G401.6 (cell line): ENCODE measurements around the gene PHACTR4.
"Not testable (repeated sequence)": the region's sequence is repeated elsewhere in the genome, so short reads cannot be mapped to it uniquely, and the experiment has no call there.

Experiments
- FAIRE-seq: peaks from 2 replicates; lab custom pipeline; 2012; peaks lifted over from hg19 to GRCh38; lab: Jason Lieb, UNC

PHACTR4 gene

GRCh38 chr1:28503117-28503516 is 133.6 kb downstream of the PHACTR4 start:
- no peak for FAIRE-seq

DNA sequence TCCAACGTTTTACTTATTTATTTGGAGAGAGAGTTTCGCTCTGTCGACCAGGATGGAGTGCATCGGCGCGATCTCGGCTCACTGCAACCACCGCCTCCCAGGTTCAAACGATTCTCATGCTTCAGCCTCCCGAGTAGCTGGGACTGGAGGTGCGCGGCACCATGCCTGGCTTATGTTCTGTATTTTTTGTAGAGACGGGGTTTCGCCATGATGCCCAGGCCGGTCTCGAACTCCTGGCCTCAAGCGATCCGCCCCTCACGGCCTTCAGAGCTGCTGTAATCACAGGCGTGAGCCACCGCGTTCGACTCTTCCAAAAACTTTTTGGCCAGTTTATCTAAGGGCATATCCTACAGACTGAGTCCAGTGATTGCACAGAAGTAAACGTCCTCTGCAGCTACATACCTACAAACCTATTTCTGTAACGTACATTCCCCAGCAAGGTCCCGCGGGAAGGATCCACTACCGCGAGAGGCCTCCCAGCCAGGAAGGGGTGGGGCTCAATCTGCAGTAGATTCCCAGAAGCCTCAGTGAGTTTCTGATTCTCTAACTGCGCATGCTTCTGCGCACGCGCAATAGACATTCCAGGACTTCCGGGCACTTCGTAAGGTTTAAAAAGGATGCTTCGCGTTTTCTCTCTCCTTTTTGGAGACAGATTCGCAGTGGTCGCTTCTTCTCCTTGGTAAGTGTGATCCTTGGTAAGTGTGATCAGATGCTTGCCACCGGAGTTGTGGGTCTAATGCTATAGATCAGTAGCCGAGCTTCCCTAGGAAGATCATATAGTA is 136.1 kb downstream of the PHACTR4 start, which contains the start of gene RCC1:
Gene RCC1, plus strand, starts transcription at position 638 of the 782 bp plus-strand sequence. CDS start 23,824 bp downstream, outside the sequence.
- FAIRE-seq, result peak; percentile 98

GRCh38 chr1:28506907-28507246 is 137.3 kb downstream of the PHACTR4 start:
- FAIRE-seq, result no peak

DNA sequence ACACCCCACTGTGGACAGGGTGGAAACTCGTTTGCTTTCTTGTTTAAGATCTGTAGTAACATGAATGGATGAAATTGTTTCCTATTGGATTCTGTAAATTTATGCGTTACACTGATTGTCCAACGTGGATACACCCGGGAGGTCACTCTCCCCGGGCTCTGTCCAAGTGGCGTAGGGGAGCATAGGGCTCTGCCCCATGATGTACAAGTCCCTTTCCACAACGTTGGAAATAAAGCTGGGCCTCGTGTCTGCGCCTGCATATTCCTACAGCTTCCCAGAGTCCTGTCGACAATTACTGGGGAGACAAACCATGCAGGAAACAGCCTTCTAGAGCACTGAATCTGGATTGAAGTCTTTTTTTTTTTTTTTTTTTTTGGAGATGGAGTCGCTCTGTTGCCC is 137.7 kb downstream of the PHACTR4 start:
- FAIRE-seq, result no peak

- no peak for FAIRE-seq
These were observed 138.3 kb downstream of the PHACTR4 start for GRCh38 chr1:28507646-28508434.

DNA sequence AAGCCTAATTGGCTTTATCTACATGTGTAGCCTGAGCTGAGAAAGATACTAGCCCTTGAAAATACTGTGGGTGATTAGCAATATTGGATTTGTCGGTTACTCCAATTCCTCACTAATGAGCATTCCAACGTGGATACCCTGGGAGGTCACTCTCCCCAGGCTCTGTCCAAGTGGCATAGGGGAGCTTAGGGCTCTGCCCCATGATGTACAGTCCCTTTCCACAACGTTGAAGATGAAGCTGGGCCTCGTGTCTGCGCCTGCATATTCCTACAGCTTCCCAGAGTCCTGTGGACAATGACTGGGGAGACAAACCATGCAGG is 138.9 kb downstream of the PHACTR4 start:
- no peak for FAIRE-seq

GRCh38 chr1:28509705-28510272 is 140.2 kb downstream of the PHACTR4 start:
- no peak for FAIRE-seq

GRCh38 chr1:28510273-28510969 is 140.9 kb downstream of the PHACTR4 start:
- FAIRE-seq, result peak; percentile 93

DNA sequence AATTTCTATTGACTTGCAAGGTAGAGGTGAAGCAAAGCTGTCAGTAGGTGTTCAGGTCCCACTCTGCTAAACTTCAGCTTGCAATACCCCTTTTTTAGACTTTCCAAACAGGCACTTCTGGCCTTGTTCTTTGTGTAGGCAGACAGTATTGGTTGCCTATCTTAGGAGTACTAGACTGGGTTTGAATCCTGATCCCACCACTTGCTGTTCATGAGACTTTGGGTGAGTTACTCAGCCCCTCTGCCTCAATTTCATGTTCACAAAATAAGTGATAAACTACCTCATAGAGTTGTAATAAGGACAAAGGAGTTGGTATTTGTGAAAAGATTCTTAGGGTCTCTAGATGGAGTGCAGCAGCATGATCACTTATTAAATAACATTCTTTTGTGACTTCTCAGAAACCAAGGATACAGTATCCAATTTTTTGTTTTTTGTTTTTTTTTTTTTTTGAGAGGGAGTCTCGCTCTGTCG is 141.5 kb downstream of the PHACTR4 start:
- FAIRE-seq, result no peak

DNA sequence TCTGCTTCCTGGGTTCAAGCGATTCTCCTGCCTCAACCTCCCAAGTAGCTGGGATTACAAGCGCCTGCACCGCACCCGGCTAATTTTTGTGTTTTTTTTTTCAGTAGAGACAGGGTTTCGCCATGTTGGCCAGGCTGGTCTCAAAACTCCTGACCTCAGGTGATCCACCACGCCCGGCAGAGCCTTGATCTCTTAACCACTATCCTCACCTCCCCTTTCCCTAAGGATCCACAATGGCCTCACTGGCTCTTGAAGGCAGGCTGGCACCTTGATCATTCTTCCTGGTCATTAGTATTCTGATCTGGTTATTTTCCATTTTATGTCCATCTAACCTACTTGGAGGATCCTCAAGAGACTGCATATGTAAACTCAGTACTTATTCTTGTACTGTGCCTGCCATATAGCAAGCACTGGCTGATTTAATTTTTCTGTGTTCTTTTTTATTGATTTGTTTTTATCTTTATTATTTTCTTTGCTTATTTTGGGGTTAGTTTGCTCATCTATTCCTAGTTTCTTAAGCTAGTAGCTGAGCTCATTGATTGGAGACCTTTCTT is 142.6 kb downstream of the PHACTR4 start:
- FAIRE-seq, result peak; percentile 50

DNA sequence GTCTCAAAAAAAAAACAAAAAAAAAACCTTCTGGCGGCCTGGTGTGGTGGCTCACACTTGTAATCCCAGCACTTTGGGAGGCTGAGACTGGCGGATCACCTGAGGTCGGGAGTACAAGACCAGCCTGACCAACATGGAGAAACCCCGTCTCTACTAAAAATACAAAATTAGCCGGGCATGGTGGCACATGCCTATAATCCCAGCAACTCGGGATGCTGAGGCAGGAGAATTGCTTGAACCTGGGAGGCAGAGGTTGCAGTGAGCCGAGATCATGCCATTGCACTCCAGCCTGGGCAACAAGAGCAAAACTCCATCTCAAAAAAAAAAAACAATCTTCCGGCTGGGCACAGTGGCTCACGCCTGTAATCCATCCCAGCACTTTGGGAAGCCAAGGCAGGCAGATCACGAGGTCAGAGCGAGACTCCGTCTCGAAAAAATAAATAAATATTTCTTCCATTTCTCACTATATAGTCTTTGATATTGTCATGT is 144.9 kb downstream of the PHACTR4 start:
- FAIRE-seq, result not testable (repeated sequence)

GRCh38 chr1:28516518-28516956 is 147.0 kb downstream of the PHACTR4 start:
- no peak for FAIRE-seq

GRCh38 chr1:28517649-28517999 is 148.1 kb downstream of the PHACTR4 start:
- no peak for FAIRE-seq

DNA sequence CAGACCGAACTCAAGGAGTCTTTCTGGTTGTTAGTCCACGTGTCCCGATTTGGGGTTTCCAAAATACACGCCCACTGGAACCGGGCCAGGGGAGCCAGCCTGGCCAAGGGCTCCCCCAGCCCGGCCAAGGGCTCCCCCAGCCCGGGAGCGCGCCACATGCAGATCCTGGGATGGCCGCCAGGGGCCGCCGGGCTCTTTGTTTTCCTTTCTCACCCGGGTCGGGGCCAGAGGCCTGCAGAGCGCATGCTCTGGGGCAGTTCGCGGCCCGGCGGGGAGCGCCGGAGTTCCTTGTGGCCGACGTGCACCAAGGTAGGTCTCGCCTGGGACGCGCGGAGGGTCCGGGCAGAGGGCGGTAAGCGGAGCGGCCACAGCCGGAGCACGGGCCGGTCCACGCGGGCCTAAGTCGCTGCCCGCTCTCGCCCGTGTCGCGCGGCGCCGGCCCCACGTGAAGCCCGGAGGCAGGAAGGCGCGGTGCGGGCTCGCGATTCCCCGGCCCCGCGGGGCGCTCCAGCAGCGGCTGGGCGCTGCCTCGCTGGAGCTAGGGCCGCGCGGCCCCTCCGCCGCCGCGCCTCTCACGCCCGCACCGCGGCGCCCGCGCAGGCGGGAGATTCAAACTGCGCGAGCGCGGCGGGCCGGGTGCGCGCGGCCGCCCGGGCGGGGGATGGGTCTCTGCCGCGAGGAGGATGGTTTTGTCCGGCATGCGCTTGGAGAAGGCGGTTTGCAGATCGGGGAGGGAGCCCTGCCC is 148.6 kb downstream of the PHACTR4 start:
- peak; percentile 82 for FAIRE-seq

GRCh38 chr1:28518745-28519341 is 149.3 kb downstream of the PHACTR4 start:
- no peak for FAIRE-seq

DNA sequence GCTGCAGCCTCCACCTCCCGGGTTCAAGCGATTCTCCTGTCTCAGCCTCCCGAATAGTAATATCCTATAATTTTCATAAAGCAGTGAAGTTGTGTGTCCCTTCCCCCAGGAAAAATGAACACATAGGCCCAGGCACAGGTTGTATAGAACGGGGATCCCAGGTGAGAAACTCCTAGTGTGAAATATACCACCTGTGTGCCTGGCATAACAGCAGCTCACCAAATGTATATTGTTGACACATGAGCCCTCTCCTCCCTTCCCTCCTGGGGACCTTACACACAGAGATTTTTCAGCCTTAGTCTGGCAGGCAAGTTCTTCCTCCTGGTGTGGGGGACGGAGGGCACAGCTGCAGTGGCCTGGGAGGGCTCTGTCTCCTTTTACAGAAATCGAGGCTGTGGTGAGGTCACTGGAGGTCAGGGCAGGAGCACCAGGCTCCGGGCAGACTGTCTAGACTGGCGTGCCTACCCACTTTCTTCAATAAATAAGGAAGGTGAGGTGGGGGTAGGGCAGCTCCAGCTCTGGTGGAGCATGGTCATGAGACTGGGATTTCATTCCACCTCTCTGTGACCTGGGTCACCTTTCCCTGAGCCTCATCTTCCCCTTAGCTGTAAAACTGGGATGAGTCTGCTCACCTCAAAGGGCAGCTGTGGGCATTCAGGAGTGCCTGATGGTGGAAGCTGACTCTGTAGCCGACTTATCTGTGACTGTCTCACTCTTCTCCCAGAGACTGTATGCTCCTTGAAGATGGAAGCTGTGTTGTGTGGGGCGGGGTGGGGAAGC is 150.6 kb downstream of the PHACTR4 start:
- no peak for FAIRE-seq

- FAIRE-seq, result not testable (repeated sequence)
These were observed 151.3 kb downstream of the PHACTR4 start for GRCh38 chr1:28520796-28521195.

DNA sequence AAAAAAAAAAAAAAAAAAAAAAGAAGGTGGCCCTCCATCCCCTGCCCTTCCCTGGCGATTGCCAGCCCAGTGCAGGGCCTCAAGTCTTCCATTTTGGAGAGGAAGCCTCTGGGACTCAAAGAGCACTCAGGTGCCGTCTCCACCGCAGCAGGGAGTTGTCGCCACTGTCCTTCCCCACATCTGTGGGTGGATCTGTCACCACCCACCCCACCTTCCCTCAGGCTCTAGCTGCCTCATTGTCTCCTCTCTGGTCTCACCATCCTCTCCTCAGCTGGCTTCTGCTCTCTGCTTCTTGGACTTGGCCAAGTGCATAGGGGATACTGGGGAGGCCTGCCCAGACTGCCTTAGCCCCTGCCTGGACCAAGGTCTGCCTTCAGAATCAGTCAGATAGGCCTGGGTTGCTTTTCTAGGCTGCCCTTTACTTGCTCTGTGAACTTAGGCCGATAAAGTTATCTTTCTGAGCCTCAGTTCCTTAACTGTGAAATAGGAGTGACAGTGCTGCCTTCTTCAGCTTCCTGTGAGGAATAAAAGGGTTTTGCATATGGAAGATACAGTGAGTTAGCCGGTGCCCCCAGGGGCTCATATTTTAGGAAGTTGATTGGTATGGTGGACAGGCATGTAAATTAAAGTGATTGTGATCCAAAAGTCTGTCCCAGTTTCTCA is 152.1 kb downstream of the PHACTR4 start:
- FAIRE-seq, result no peak

DNA sequence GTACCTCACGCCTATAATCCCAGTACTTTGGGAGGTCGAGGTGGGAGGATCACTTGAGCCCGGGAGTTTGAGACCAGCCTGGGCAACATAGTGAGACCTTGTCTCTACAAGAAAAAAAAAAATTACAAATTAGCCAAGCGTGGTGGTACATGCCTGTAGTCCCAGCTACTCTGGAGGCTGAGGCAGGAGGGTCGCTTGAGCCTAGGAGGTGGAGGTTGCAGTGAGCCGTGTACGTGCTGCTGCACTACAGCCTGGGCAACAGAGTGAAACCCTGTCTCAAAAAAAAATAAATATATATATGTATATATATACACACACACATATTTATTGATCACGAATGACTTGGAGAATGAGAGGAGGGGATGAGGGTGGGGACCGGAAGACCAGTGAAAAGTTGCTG is 153.0 kb downstream of the PHACTR4 start:
- not testable (repeated sequence) for FAIRE-seq
